Glutamatergic neuron (in vitro differentiated cells): Measurements from ENCODE around the gene MRPL50. TPM values are rescaled to one million over a fixed set of nuclear protein-coding genes. Genes with fewer than 3 reads are reported as not detected.
A peak's percentile ranks its signal among the peaks of the same experiment; 100 is the strongest.

Source experiments
- DNase-seq: peaks from one replicate; pipeline ENCODE4 v3.0.0; 2022
- H3K27ac Mint-ChIP-seq: one replicate; pipeline ENCODE4 v1.8.0; 2020; ENCODE audit warnings: mild to moderate bottlenecking, mixed read lengths, inconsistent platforms; ENCODE audit not compliant: unreplicated experiment
- H3K27me3 Mint-ChIP-seq: one replicate; pipeline ENCODE4 v1.8.0; 2020; ENCODE audit warnings: mild to moderate bottlenecking, moderate library complexity, mixed read lengths, inconsistent platforms; ENCODE audit not compliant: unreplicated experiment
- H3K36me3 Mint-ChIP-seq: one replicate; pipeline ENCODE4 v1.8.0; 2020; ENCODE audit warnings: mild to moderate bottlenecking, mixed read lengths, inconsistent platforms; ENCODE audit not compliant: unreplicated experiment
- H3K4me1 Mint-ChIP-seq: one replicate; pipeline ENCODE4 v1.8.0; 2020; ENCODE audit warnings: mild to moderate bottlenecking, low read depth, mixed read lengths, inconsistent platforms; ENCODE audit not compliant: unreplicated experiment
- H3K4me3 Mint-ChIP-seq: one replicate; pipeline ENCODE4 v1.8.0; 2020; ENCODE audit warnings: mild to moderate bottlenecking, mixed read lengths, inconsistent platforms; ENCODE audit not compliant: unreplicated experiment
- H3K9me3 Mint-ChIP-seq: one replicate; pipeline ENCODE4 v1.8.0; 2020; ENCODE audit warnings: mild to moderate bottlenecking, moderate library complexity, mixed read lengths, inconsistent platforms; ENCODE audit not compliant: unreplicated experiment
- total RNA-seq: library from RNA; stranded (reverse); fragmentation: NEBNext Ultra II Directional; extraction: Animal tissue kit (Norgen Biotek cat#: 25700); gene quantifications from one replicate; pipeline ENCODE4 v1.2.1, GENCODE V29; 2021; ENCODE audit not compliant: unreplicated experiment
- TF ChIP-seq, protein P1 (sequence below): fragments of 200-600 bp; sonication (generic); IDR thresholded peaks from one replicate; pipeline ENCODE4 v1.5.0; 2021; ENCODE audit not compliant: partially characterized antibody, unreplicated experiment

Gene MRPL50
- total RNA-seq, 1 donor from 2014 or later, result 15.4 TPM

DNA sequence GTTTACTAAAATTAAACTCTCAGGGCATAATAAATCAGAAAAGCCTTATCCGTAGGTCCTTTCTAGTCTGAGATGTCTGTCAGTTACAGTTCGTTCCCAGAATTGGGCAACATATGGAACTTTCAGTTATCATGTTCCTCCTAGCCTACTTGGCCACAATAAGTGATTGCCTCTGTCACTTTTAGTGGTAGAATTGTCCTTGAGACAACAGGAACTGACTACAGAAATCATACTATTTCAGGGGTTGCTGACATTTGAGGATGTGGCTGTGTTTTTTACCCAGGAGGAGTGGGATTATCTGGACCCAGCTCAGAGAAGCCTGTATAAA lies 1.2 kb upstream of the MRPL50 start:
- H3K36me3 Mint-ChIP-seq, result peaks cover 46% of the 10 kb centered on the region
- DNase-seq, result no peak
- no peak overlapping the region for H3K27ac Mint-ChIP-seq

DNA sequence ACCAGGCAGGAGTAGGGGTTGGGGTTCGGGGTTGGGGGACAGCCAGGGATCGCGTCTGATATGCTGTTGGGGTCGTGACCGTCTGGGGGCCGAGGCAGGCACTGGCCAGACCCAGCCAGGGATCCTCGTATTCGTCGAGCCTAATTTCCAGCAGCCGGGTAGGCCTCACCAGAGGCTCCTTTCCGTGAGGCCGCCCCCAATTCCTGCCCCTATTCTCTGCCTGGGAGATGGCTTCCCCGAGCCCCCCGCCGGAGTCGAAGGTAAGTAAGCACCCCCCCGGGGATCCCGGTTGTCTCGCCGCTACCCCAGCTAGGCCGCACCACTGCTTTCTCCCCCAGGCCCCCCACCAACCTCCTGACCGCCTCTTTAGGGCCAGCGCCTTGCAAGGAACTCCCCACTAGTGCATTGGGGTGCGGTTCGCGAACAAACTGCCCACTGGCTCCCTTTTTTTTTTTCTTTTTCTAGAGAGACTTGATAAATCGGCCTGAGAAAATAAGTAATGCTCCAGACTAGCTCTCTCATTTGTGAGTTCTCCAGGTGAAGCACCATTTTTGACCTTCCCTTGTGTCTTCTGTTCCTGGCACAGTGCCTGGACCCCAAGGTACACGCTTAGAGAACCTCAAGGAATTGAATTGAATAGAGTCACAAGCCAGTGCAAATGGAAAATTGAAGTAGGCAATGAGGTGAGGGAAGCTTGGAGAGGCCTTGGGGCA lies 668 bp upstream of the MRPL50 start:
- Mint-ChIP-seq H3K36me3 (peaks cover 48% of the 10 kb centered on the region), H3K27me3 (peaks cover 6% of the 10 kb centered on the region), H3K27ac (peak overlapping the region; percentile 100), H3K4me1 (peaks cover 11% of the 10 kb centered on the region), H3K4me3 (peak overlapping the region; percentile 99), H3K9me3 (peaks cover 13% of the 10 kb centered on the region)
- DNase-seq, result no peak
- TF ChIP-seq, protein P1, sequence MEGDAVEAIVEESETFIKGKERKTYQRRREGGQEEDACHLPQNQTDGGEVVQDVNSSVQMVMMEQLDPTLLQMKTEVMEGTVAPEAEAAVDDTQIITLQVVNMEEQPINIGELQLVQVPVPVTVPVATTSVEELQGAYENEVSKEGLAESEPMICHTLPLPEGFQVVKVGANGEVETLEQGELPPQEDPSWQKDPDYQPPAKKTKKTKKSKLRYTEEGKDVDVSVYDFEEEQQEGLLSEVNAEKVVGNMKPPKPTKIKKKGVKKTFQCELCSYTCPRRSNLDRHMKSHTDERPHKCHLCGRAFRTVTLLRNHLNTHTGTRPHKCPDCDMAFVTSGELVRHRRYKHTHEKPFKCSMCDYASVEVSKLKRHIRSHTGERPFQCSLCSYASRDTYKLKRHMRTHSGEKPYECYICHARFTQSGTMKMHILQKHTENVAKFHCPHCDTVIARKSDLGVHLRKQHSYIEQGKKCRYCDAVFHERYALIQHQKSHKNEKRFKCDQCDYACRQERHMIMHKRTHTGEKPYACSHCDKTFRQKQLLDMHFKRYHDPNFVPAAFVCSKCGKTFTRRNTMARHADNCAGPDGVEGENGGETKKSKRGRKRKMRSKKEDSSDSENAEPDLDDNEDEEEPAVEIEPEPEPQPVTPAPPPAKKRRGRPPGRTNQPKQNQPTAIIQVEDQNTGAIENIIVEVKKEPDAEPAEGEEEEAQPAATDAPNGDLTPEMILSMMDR, result no peak

More for the DNA sequence above, 1.2 kb upstream of the MRPL50 start:
- TF ChIP-seq, protein P1, result no peak
- H3K9me3 Mint-ChIP-seq, result peaks cover 14% of the 10 kb centered on the region
- H3K27me3 Mint-ChIP-seq, result peaks cover 6% of the 10 kb centered on the region
- peaks cover 11% of the 10 kb centered on the region for H3K4me1 Mint-ChIP-seq
- peak overlapping the region; percentile 99 for H3K4me3 Mint-ChIP-seq

DNA sequence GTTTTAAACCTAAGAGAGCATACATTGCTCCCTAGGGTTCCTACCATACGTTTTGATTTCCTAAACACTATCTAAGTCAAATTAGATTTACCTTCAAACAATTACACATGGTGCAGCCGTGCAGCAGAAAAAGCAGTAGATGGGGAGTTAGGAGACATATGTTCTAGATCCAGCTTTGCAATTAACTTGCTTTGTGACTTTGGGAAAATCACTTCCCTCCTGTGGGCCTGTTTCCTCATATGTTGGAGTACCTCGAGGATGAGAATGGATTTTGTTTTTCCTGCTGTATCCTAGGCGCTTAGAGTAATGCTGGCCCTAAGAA lies 711 bp downstream of the MRPL50 start:
- Mint-ChIP-seq H3K36me3 (peaks cover 41% of the 10 kb centered on the region), H3K4me3 (peak overlapping the region; percentile 99), H3K4me1 (peaks cover 11% of the 10 kb centered on the region), H3K27me3 (peaks cover 6% of the 10 kb centered on the region), H3K27ac (peak overlapping the region; percentile 100), H3K9me3 (peaks cover 13% of the 10 kb centered on the region)
- TF ChIP-seq, protein P1, result no peak
- DNase-seq, result no peak

DNA sequence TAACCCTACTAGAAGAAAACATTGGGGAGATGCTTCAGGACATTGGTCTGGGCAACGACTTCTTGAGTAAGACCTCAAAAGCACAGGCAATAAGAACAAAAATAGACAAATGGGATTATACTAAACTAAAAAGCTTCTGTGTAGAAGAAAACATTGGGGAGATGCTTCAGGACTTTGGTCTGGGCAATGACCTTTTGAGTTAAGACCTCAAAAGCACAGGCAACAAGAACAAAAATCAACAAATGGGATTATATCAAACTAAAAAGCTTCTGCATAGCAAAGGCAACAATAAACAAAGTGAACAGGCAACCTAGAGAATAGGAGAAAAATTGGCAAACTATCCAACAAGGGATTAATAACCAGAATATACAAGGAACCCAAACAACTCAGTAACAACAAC lies 3.7 kb downstream of the MRPL50 start:
- TF ChIP-seq, protein P1, result no peak
- no peak overlapping the region for H3K27ac Mint-ChIP-seq
- H3K36me3 Mint-ChIP-seq, result peaks cover 35% of the 10 kb centered on the region
- H3K27me3 Mint-ChIP-seq, result peaks cover 6% of the 10 kb centered on the region
- no peak overlapping the region for H3K4me3 Mint-ChIP-seq
- peaks cover 9% of the 10 kb centered on the region for H3K9me3 Mint-ChIP-seq
- no peak for DNase-seq
- no peaks in the 10 kb centered on the region for H3K4me1 Mint-ChIP-seq

DNA sequence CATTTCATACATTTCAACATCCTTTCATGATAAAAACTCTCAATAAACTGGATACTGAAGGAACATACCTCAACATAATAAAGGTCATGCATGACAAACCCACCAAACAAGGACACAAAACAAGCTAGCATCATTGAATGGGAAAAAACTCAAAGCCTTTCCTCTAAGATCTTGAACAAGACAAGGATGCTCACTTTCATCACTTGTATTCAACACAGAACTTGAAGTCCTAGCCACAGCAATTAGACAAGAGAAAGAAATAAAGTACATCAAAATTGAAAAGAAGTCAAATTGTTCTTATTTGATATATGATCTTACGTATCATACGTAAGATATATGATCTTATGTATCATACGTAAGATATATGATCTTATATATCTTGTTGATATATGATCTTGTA lies 5.3 kb downstream of the MRPL50 start:
- peaks cover 2% of the 10 kb centered on the region for H3K4me1 Mint-ChIP-seq
- H3K4me3 Mint-ChIP-seq, result no peak overlapping the region
- TF ChIP-seq, protein P1, result no peak
- no peak overlapping the region for H3K27ac Mint-ChIP-seq
- peaks cover 3% of the 10 kb centered on the region for H3K9me3 Mint-ChIP-seq
- no peak for DNase-seq
- H3K27me3 Mint-ChIP-seq, result no peaks in the 10 kb centered on the region
- peaks cover 35% of the 10 kb centered on the region for H3K36me3 Mint-ChIP-seq
